Mucosa of rectum (tissue), 2 donors: ENCODE results near the gene ATXN1.

Experiments
- H3K27ac ChIP-seq, 2 donors: one replicate each; pipeline ENCODE4 v1.7.0; 2013; ENCODE audit warnings: inconsistent platforms in 2 of 2, low read depth in 2 of 2, low read length in 2 of 2
- H3K27me3 ChIP-seq, 2 donors: one replicate each; pipeline ENCODE4 v1.7.0; 2013; ENCODE audit warnings: low read length in 2 of 2; ENCODE audit not compliant: control insufficient read depth in 2 of 2, insufficient read depth in 2 of 2
- H3K36me3 ChIP-seq, 2 donors: one replicate each; pipeline ENCODE4 v1.7.0; 2013; ENCODE audit warnings: low read length in 2 of 2; ENCODE audit not compliant: control insufficient read depth in 2 of 2, insufficient read depth in 2 of 2
- H3K4me1 ChIP-seq, 2 donors: one replicate each; pipeline ENCODE4 v1.7.0; 2013; ENCODE audit warnings: low read length in 2 of 2, mild to moderate bottlenecking in 1 of 2; ENCODE audit not compliant: control insufficient read depth in 2 of 2, insufficient read depth in 2 of 2
- H3K4me3 ChIP-seq, 2 donors: one replicate each; pipeline ENCODE4 v1.7.0; 2013; ENCODE audit warnings: low read length in 2 of 2
- H3K9ac ChIP-seq, 2 donors: one replicate each; pipeline ENCODE4 v1.7.0; 2013; ENCODE audit warnings: low read length in 2 of 2, low read depth in 1 of 2, mild to moderate bottlenecking in 1 of 2
- H3K9me3 ChIP-seq, 2 donors: one replicate each; pipeline ENCODE4 v1.7.0; 2013; ENCODE audit warnings: low read length in 2 of 2; ENCODE audit not compliant: control insufficient read depth in 2 of 2
- donor health status: healthy.
- donor health status: Normal muscosa, but diverticular disease.

Gene ATXN1

GRCh38 chr6:16425881-16426615 lies 335.2 kb downstream of the ATXN1 start:
- Histone ChIP-seq H3K27ac (no peak overlapping the region), H3K4me3 (no peak overlapping the region), H3K27me3 (no peaks in the 10 kb centered on the region), H3K9me3 (no peaks in the 10 kb centered on the region), H3K9ac (no peak overlapping the region), H3K36me3 (no peaks in the 10 kb centered on the region), H3K4me1 (peaks cover 10 to 14% of the 10 kb centered on the region in 2 donors)

- Histone ChIP-seq H3K9ac (no peak overlapping the region), H3K27ac (peak overlapping the region; percentile 53), H3K27me3 (no peaks in the 10 kb centered on the region), H3K4me1 (peaks cover 19 to 26% of the 10 kb centered on the region in 2 donors), H3K9me3 (no peaks in the 10 kb centered on the region), H3K4me3 (peak overlapping the region; percentile 13 to 20), H3K36me3 (no peaks in the 10 kb centered on the region)
Measured at GRCh38 chr6:16421462-16421960, 339.7 kb downstream of the ATXN1 start.

- H3K36me3 ChIP-seq = no peaks in the 10 kb centered on the region
- peak overlapping the region; percentile 8 to 13 for H3K4me3 ChIP-seq
- H3K27me3 ChIP-seq = no peaks in the 10 kb centered on the region
- no peaks in the 10 kb centered on the region for H3K9me3 ChIP-seq
- H3K27ac ChIP-seq = peak overlapping the region; percentile 53
- H3K9ac ChIP-seq = no peak overlapping the region
- peaks cover 19 to 26% of the 10 kb centered on the region in 2 donors for H3K4me1 ChIP-seq
Measured at GRCh38 chr6:16420715-16421461, 340.4 kb downstream of the ATXN1 start.

- no peaks in the 10 kb centered on the region for H3K27me3 ChIP-seq
- H3K4me1 ChIP-seq = peaks cover 21 to 26% of the 10 kb centered on the region in 2 donors
- H3K9ac ChIP-seq = no peak overlapping the region
- H3K36me3 ChIP-seq = no peaks in the 10 kb centered on the region
- peak overlapping the region; percentile 53 for H3K27ac ChIP-seq
- H3K9me3 ChIP-seq = no peaks in the 10 kb centered on the region
- no peak overlapping the region for H3K4me3 ChIP-seq
Measured at GRCh38 chr6:16420337-16420714, 340.9 kb downstream of the ATXN1 start.

- Histone ChIP-seq H3K27ac (peak overlapping the region; percentile 53), H3K4me3 (no peak overlapping the region), H3K36me3 (no peaks in the 10 kb centered on the region), H3K9ac (no peak overlapping the region), H3K27me3 (no peaks in the 10 kb centered on the region), H3K9me3 (no peaks in the 10 kb centered on the region), H3K4me1 (peaks cover 21 to 26% of the 10 kb centered on the region in 2 donors)
Measured at GRCh38 chr6:16419636-16420336, 341.5 kb downstream of the ATXN1 start.

GRCh38 chr6:16418151-16418550 lies 343.1 kb downstream of the ATXN1 start:
- peaks cover 21 to 26% of the 10 kb centered on the region in 2 donors for H3K4me1 ChIP-seq
- H3K27me3 ChIP-seq = no peaks in the 10 kb centered on the region
- no peak overlapping the region for H3K9ac ChIP-seq
- H3K9me3 ChIP-seq = no peaks in the 10 kb centered on the region
- H3K4me3 ChIP-seq = no peak overlapping the region
- no peak overlapping the region for H3K27ac ChIP-seq
- H3K36me3 ChIP-seq = no peaks in the 10 kb centered on the region

- peaks cover 9 to 11% of the 10 kb centered on the region in 2 donors for H3K4me1 ChIP-seq
- no peak overlapping the region for H3K4me3 ChIP-seq
- no peaks in the 10 kb centered on the region for H3K36me3 ChIP-seq
- H3K9me3 ChIP-seq = no peaks in the 10 kb centered on the region
- H3K9ac ChIP-seq = no peak overlapping the region
- no peaks in the 10 kb centered on the region for H3K27me3 ChIP-seq
- no peak overlapping the region for H3K27ac ChIP-seq
Measured at GRCh38 chr6:16415677-16416076, 345.6 kb downstream of the ATXN1 start.

- H3K9me3 ChIP-seq = no peaks in the 10 kb centered on the region
- H3K27ac ChIP-seq = no peak overlapping the region
- H3K9ac ChIP-seq = no peak overlapping the region
- H3K4me3 ChIP-seq = peak overlapping the region in 1 of 2 donors; percentile 33
- H3K27me3 ChIP-seq = no peaks in the 10 kb centered on the region
- peaks cover 2 to 3% of the 10 kb centered on the region in 2 donors for H3K4me1 ChIP-seq
- no peaks in the 10 kb centered on the region for H3K36me3 ChIP-seq
Measured at GRCh38 chr6:16414205-16414604, 347.1 kb downstream of the ATXN1 start.

GRCh38 chr6:16413399-16413798 lies 347.9 kb downstream of the ATXN1 start:
- no peaks in the 10 kb centered on the region for H3K36me3 ChIP-seq
- no peak overlapping the region for H3K9ac ChIP-seq
- peak overlapping the region in 1 of 2 donors; percentile 33 for H3K4me3 ChIP-seq
- H3K4me1 ChIP-seq = peaks cover 2 to 3% of the 10 kb centered on the region in 2 donors
- no peak overlapping the region for H3K27ac ChIP-seq
- no peaks in the 10 kb centered on the region for H3K9me3 ChIP-seq
- no peaks in the 10 kb centered on the region for H3K27me3 ChIP-seq

- Histone ChIP-seq H3K4me3 (no peak overlapping the region), H3K27ac (no peak overlapping the region), H3K4me1 (peaks cover 2 to 3% of the 10 kb centered on the region in 2 donors), H3K9ac (no peak overlapping the region), H3K36me3 (no peaks in the 10 kb centered on the region), H3K27me3 (no peaks in the 10 kb centered on the region), H3K9me3 (no peaks in the 10 kb centered on the region)
Measured at GRCh38 chr6:16412982-16413381, 348.3 kb downstream of the ATXN1 start.
